OCI-LY1 (cell line): ENCODE measurements around the gene LDHAL6B.

Experiments used
- EZH2 ChIP-seq: fragments of 200-600 bp; sonication (generic), shearing (Covaris generic); IDR thresholded peaks from 2 replicates; pipeline ENCODE4 v1.8.0; 2017; ENCODE audit warnings: borderline replicate concordance, mixed run types, mild to moderate bottlenecking, antibody characterized with exemption, low read length, moderate library complexity, mixed read lengths
- TF ChIP-seq, protein P1 (sequence below): fragments of 200-600 bp; sonication (generic), shearing (Covaris generic); IDR thresholded peaks from 2 replicates; pipeline ENCODE4 v1.5.1; 2017; ENCODE audit warnings: mild to moderate bottlenecking, antibody characterized with exemption, low read length, moderate library complexity, mixed read lengths

DNA sequence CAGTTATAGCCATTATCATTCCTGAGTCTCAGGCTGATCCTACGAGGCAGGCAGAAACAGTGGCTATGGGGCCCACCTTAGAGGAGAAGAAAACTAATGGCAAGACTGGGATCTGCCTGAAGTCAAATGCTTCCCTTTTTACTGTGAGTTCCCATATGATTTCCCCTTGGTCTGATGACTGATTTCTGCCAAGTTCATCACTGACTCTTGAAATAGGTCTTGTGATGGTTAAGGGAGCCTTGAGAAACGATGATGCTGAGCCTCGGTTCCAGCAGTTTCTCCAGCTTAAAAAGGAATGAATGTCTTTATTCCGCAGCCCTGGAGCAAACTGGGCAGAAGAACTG, 29.4 kb upstream of the LDHAL6B start:
- TF ChIP-seq, protein P1, sequence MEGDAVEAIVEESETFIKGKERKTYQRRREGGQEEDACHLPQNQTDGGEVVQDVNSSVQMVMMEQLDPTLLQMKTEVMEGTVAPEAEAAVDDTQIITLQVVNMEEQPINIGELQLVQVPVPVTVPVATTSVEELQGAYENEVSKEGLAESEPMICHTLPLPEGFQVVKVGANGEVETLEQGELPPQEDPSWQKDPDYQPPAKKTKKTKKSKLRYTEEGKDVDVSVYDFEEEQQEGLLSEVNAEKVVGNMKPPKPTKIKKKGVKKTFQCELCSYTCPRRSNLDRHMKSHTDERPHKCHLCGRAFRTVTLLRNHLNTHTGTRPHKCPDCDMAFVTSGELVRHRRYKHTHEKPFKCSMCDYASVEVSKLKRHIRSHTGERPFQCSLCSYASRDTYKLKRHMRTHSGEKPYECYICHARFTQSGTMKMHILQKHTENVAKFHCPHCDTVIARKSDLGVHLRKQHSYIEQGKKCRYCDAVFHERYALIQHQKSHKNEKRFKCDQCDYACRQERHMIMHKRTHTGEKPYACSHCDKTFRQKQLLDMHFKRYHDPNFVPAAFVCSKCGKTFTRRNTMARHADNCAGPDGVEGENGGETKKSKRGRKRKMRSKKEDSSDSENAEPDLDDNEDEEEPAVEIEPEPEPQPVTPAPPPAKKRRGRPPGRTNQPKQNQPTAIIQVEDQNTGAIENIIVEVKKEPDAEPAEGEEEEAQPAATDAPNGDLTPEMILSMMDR: no peak
- no peak for TF ChIP-seq EZH2
